Measurements from ENCODE around the gene MAGEB17.
"Not testable (repeated sequence)": the region's sequence is repeated elsewhere in the genome, so short reads cannot be mapped to it uniquely, and the experiment has no call there.

Gene MAGEB17

GRCh38 chrX:16156692-16157331 lies 10.5 kb upstream of the MAGEB17 start:
- no peak for ATAC-seq

- no peak for ATAC-seq
These were observed 6.6 kb upstream of the MAGEB17 start for GRCh38 chrX:16160729-16161128.

GRCh38 chrX:16161173-16161572 lies 6.1 kb upstream of the MAGEB17 start:
- not testable (repeated sequence) for ATAC-seq

- ATAC-seq, result no peak
These were observed 4.9 kb upstream of the MAGEB17 start for GRCh38 chrX:16162391-16162790.

GRCh38 chrX:16164748-16165147 lies 2.5 kb upstream of the MAGEB17 start:
- ATAC-seq, result no peak

GRCh38 chrX:16171039-16171438 lies 3.8 kb downstream of the MAGEB17 start:
- ATAC-seq, result no peak

GRCh38 chrX:16171944-16172343 lies 4.7 kb downstream of the MAGEB17 start:
- ATAC-seq, result no peak

GRCh38 chrX:16172391-16172790 lies 5.1 kb downstream of the MAGEB17 start:
- ATAC-seq, result no peak

GRCh38 chrX:16175329-16176061 lies 8.2 kb downstream of the MAGEB17 start:
- ATAC-seq, result no peak

- no peak for ATAC-seq
These were observed 10.0 kb downstream of the MAGEB17 start for GRCh38 chrX:16177260-16177659.

- not testable (repeated sequence) for ATAC-seq
These were observed 16.6 kb downstream of the MAGEB17 start for GRCh38 chrX:16183843-16184242.

GRCh38 chrX:16185725-16186136 lies 18.4 kb downstream of the MAGEB17 start:
- peak; percentile 45 to 51 for ATAC-seq

- no peak for ATAC-seq
These were observed 19.2 kb downstream of the MAGEB17 start for GRCh38 chrX:16186380-16187007.

GRCh38 chrX:16187024-16187760 lies 19.9 kb downstream of the MAGEB17 start:
- ATAC-seq, result no peak

GRCh38 chrX:16188687-16189086 lies 21.4 kb downstream of the MAGEB17 start:
- no peak for ATAC-seq

GRCh38 chrX:16191605-16192004 lies 24.3 kb downstream of the MAGEB17 start:
- ATAC-seq, result no peak

GRCh38 chrX:16196829-16197228 lies 29.5 kb downstream of the MAGEB17 start:
- no peak for ATAC-seq

- no peak for ATAC-seq
These were observed 32.1 kb downstream of the MAGEB17 start for GRCh38 chrX:16199343-16199742.

GRCh38 chrX:16202943-16203342 lies 35.7 kb downstream of the MAGEB17 start:
- ATAC-seq, result no peak

GRCh38 chrX:16204538-16204937 lies 37.3 kb downstream of the MAGEB17 start:
- no peak for ATAC-seq

GRCh38 chrX:16205840-16206239 lies 38.6 kb downstream of the MAGEB17 start:
- no peak for ATAC-seq

GRCh38 chrX:16207634-16208033 lies 40.4 kb downstream of the MAGEB17 start:
- ATAC-seq, result no peak

GRCh38 chrX:16208601-16209000 lies 41.3 kb downstream of the MAGEB17 start:
- no peak for ATAC-seq
